ENCODE measurements around the gene USP38. TPM values are rescaled to one million over a fixed set of nuclear protein-coding genes. Genes with fewer than 3 reads are reported as not detected.

Gene USP38
- total RNA-seq, 2 donors from 2014 or later, result 11.7 to 14.2 TPM

GRCh38 chr4:143203577-143203976, 18.9 kb downstream of the USP38 start:
- no peaks in the 10 kb centered on the region for H3K27me3 ChIP-seq
- no peaks in the 10 kb centered on the region for H3K4me1 ChIP-seq
- peaks cover 0 to 22% of the 10 kb centered on the region in 2 donors for H3K36me3 ChIP-seq (replicated peaks in 1 of 2; ENCODE audit: insufficient read depth in 1 of 2, low read depth in 2 of 2)
- H3K27ac ChIP-seq, result no peak overlapping the region
- ATAC-seq, result no peak
- no peak overlapping the region for H3K4me3 ChIP-seq
- 88 to 94% methylated on average over 1 of the region's 1 CpG for WGBS, 2 donors
- intact Hi-C loops (cut with DNase I), result no loop called here
- DNase-seq, result no peak
- no peaks in the 10 kb centered on the region for H3K9me3 ChIP-seq
- no peak for TF ChIP-seq POLR2A (IDR thresholded peaks at IDR 0.05)
- TF ChIP-seq CTCF (IDR thresholded peaks at IDR 0.05), result no peak

- Histone ChIP-seq H3K27me3 (no peaks in the 10 kb centered on the region), H3K36me3 (replicated peaks in 1 of 2; ENCODE audit: insufficient read depth in 1 of 2, low read depth in 2 of 2) (peaks cover 0 to 13% of the 10 kb centered on the region in 2 donors), H3K27ac (no peak overlapping the region), H3K9me3 (no peaks in the 10 kb centered on the region), H3K4me3 (no peak overlapping the region), H3K4me1 (no peaks in the 10 kb centered on the region)
- ATAC-seq (no peak), DNase-seq (no peak)
- TF ChIP-seq POLR2A (IDR thresholded peaks at IDR 0.05), result no peak
- peak in 4 of 7 experiments; percentile 13 to 36 (median 28) for TF ChIP-seq CTCF (IDR thresholded peaks at IDR 0.05)
- intact Hi-C loops (cut with DNase I), result no loop called here
- 10 to 13% methylated on average over 1 of the region's 1 CpG for WGBS, 2 donors
Measured at GRCh38 chr4:143207555-143207954, 22.8 kb downstream of the USP38 start.

- Histone ChIP-seq H3K27ac (no peak overlapping the region), H3K36me3 (replicated peaks in 1 of 2; ENCODE audit: insufficient read depth in 1 of 2, low read depth in 2 of 2) (peaks cover 0 to 6% of the 10 kb centered on the region in 2 donors), H3K9me3 (no peaks in the 10 kb centered on the region), H3K27me3 (no peaks in the 10 kb centered on the region), H3K4me3 (no peak overlapping the region), H3K4me1 (no peaks in the 10 kb centered on the region)
- DNase-seq (no peak), ATAC-seq (no peak)
- WGBS, 2 donors, result 75 to 88% methylated on average over 2 of the region's 2 CpGs
- no peak for TF ChIP-seq CTCF (IDR thresholded peaks at IDR 0.05)
- no peak for TF ChIP-seq POLR2A (IDR thresholded peaks at IDR 0.05)
- intact Hi-C loops (cut with DNase I), result no loop called here
Measured at GRCh38 chr4:143212566-143212965, 27.8 kb downstream of the USP38 start.

GRCh38 chr4:143215873-143216272, 31.2 kb downstream of the USP38 start:
- DNase-seq, result no peak
- Histone ChIP-seq H3K4me1 (no peaks in the 10 kb centered on the region), H3K4me3 (no peak overlapping the region), H3K27me3 (no peaks in the 10 kb centered on the region), H3K36me3 (replicated peaks in 1 of 2; ENCODE audit: insufficient read depth in 1 of 2, low read depth in 2 of 2) (peaks cover 0 to 6% of the 10 kb centered on the region in 2 donors), H3K27ac (no peak overlapping the region), H3K9me3 (no peaks in the 10 kb centered on the region)
- WGBS, 2 donors, result 82 to 83% methylated on average over 1 of the region's 1 CpG
- TF ChIP-seq POLR2A (IDR thresholded peaks at IDR 0.05) (no peak), CTCF (IDR thresholded peaks at IDR 0.05) (no peak)
- intact Hi-C loops (cut with DNase I), result no loop called here
- ATAC-seq, result no peak

GRCh38 chr4:143224255-143224654, 39.5 kb downstream of the USP38 start:
- DNase-seq, result no peak
- WGBS, 2 donors, result 6 to 24% methylated on average over 1 of the region's 1 CpG
- no peak for TF ChIP-seq POLR2A (IDR thresholded peaks at IDR 0.05)
- no peak for TF ChIP-seq CTCF (IDR thresholded peaks at IDR 0.05)
- Histone ChIP-seq H3K27me3 (no peaks in the 10 kb centered on the region), H3K4me3 (no peak overlapping the region), H3K36me3 (replicated peaks in 1 of 2; ENCODE audit: insufficient read depth in 1 of 2, low read depth in 2 of 2) (peaks cover 0 to 1% of the 10 kb centered on the region in 2 donors), H3K27ac (no peak overlapping the region), H3K4me1 (peaks cover 5% of the 10 kb centered on the region), H3K9me3 (no peaks in the 10 kb centered on the region)
- intact Hi-C loops (cut with DNase I), result no loop called here
- ATAC-seq, result no peak
